Astrocyte (in vitro differentiated cells and primary cell): Measurements from ENCODE around the gene GNL3. TPM values are rescaled to one million over a fixed set of nuclear protein-coding genes. Genes with fewer than 3 reads are reported as not detected.

Experiments
- DNase-seq: peaks from one replicate; pipeline ENCODE4 v3.0.0-alpha.2; 2010; ENCODE audit warnings: low read depth
- FAIRE-seq: peaks from 2 replicates; lab custom pipeline; 2011; peaks lifted over from hg19 to GRCh38; lab: Jason Lieb, UNC
- H2AFZ ChIP-seq: 2 replicates; pipeline ENCODE4 v1.6.0; 2012; ENCODE audit warnings: low read depth, low read length, inconsistent platforms
- H3K27ac ChIP-seq: 2 replicates; pipeline ENCODE4 v1.5.1; 2011; ENCODE audit warnings: low read depth, low read length, inconsistent platforms
- H3K27me3 ChIP-seq: 2 replicates; pipeline ENCODE4 v1.6.0; 2011; ENCODE audit warnings: low read length, inconsistent platforms; ENCODE audit not compliant: insufficient read depth
- H3K36me3 ChIP-seq: 2 replicates; pipeline ENCODE4 v1.5.1; 2011; ENCODE audit warnings: low read length, inconsistent platforms; ENCODE audit not compliant: insufficient read depth
- H3K4me1 ChIP-seq: 2 replicates; pipeline ENCODE4 v1.5.1; 2011; ENCODE audit warnings: low read length, inconsistent platforms; ENCODE audit not compliant: insufficient read depth
- H3K4me2 ChIP-seq: 2 replicates; pipeline ENCODE4 v1.6.0; 2012; ENCODE audit warnings: low read length, inconsistent platforms
- H3K4me3 ChIP-seq: 2 replicates; pipeline ENCODE4 v1.5.1; 2011; ENCODE audit warnings: low read depth, mild to moderate bottlenecking, low read length, inconsistent platforms; ENCODE audit not compliant: insufficient read depth
- H3K79me2 ChIP-seq: 2 replicates; pipeline ENCODE4 v1.6.0; 2012; ENCODE audit warnings: mild to moderate bottlenecking, low read length, inconsistent platforms; ENCODE audit not compliant: insufficient read depth
- H3K9ac ChIP-seq: 2 replicates; pipeline ENCODE4 v1.6.0; 2012; ENCODE audit warnings: mild to moderate bottlenecking, low read length, inconsistent platforms
- H3K9me3 ChIP-seq: 2 replicates; pipeline ENCODE4 v1.5.1; 2012; ENCODE audit warnings: low read depth, mild to moderate bottlenecking, low read length, inconsistent platforms; ENCODE audit not compliant: insufficient read depth
- H4K20me1 ChIP-seq: 2 replicates; pipeline ENCODE4 v1.6.0; 2012; ENCODE audit warnings: low read length, inconsistent platforms; ENCODE audit not compliant: insufficient read depth
- H3K27ac Mint-ChIP-seq: one replicate; pipeline ENCODE4 v1.8.0; 2021; ENCODE audit warnings: mild to moderate bottlenecking, mixed read lengths; ENCODE audit not compliant: unreplicated experiment
- H3K27me3 Mint-ChIP-seq: one replicate; pipeline ENCODE4 v1.8.0; 2021; ENCODE audit warnings: low read depth, mixed read lengths; ENCODE audit not compliant: unreplicated experiment
- H3K36me3 Mint-ChIP-seq: one replicate; pipeline ENCODE4 v1.8.0; 2021; ENCODE audit warnings: low read depth, mixed read lengths; ENCODE audit not compliant: unreplicated experiment
- H3K4me1 Mint-ChIP-seq: one replicate; pipeline ENCODE4 v1.8.0; 2021; ENCODE audit warnings: low read depth, mixed read lengths; ENCODE audit not compliant: unreplicated experiment
- H3K4me3 Mint-ChIP-seq: one replicate; pipeline ENCODE4 v1.8.0; 2021; ENCODE audit warnings: mild to moderate bottlenecking, moderate library complexity, mixed read lengths; ENCODE audit not compliant: unreplicated experiment
- H3K9me3 Mint-ChIP-seq: one replicate; pipeline ENCODE4 v1.8.0; 2021; ENCODE audit warnings: mild to moderate bottlenecking, mixed read lengths; ENCODE audit not compliant: unreplicated experiment
- CTCF ChIP-seq: IDR thresholded peaks from 2 replicates; pipeline ENCODE4 v1.5.1; 2011; ENCODE audit warnings: low read depth, mild to moderate bottlenecking, inconsistent platforms, low read length, moderate library complexity; ENCODE audit not compliant: insufficient read depth
- EZH2 ChIP-seq: IDR thresholded peaks from 2 replicates; pipeline ENCODE4 v1.6.1; 2012; ENCODE audit warnings: mild to moderate bottlenecking, low read length, inconsistent platforms; ENCODE audit not compliant: insufficient read depth
- total RNA-seq: library from RNA; stranded (reverse); gene quantifications from 2 replicates; pipeline ENCODE4 v1.2.1, GENCODE V29; 2021

GNL3 gene
- total RNA-seq, 1 donor from 2014 or later: 93.7 TPM

GRCh38 chr3:52693071-52693470, 7.2 kb downstream of the GNL3 start:
- Mint-ChIP-seq H3K27me3 (no peaks in the 10 kb centered on the region), H3K27ac (peak overlapping the region; percentile 73), H3K4me3 (peak overlapping the region; percentile 61), H3K4me1 (peaks cover 43% of the 10 kb centered on the region), H3K9me3 (no peaks in the 10 kb centered on the region), H3K36me3 (peaks cover 41% of the 10 kb centered on the region)
- FAIRE-seq: no peak
- Histone ChIP-seq H3K27ac (no peak overlapping the region), H3K4me1 (peaks cover 7% of the 10 kb centered on the region), H3K36me3 (peaks cover 87% of the 10 kb centered on the region), H3K4me3 (no peak overlapping the region), H3K27me3 (no peaks in the 10 kb centered on the region), H2AFZ (no peak overlapping the region), H3K79me2 (peaks cover 45% of the 10 kb centered on the region), H4K20me1 (peaks cover 76% of the 10 kb centered on the region), H3K9ac (no peak overlapping the region), H3K4me2 (no peak overlapping the region), H3K9me3 (no peaks in the 10 kb centered on the region)
- peak; percentile 41 for DNase-seq
- TF ChIP-seq EZH2 (no peak), CTCF (no peak)

GRCh38 chr3:52694528-52695189, 8.8 kb downstream of the GNL3 start:
- Mint-ChIP-seq H3K27me3 (no peaks in the 10 kb centered on the region), H3K4me3 (no peak overlapping the region), H3K27ac (peak overlapping the region; percentile 19), H3K9me3 (no peaks in the 10 kb centered on the region), H3K36me3 (peaks cover 30% of the 10 kb centered on the region), H3K4me1 (peaks cover 32% of the 10 kb centered on the region)
- TF ChIP-seq EZH2 (no peak), CTCF (no peak)
- Histone ChIP-seq H3K79me2 (peaks cover 39% of the 10 kb centered on the region), H3K9ac (no peak overlapping the region), H3K27me3 (no peaks in the 10 kb centered on the region), H3K4me3 (no peak overlapping the region), H2AFZ (no peak overlapping the region), H3K4me1 (no peaks in the 10 kb centered on the region), H3K36me3 (peaks cover 73% of the 10 kb centered on the region), H3K9me3 (no peaks in the 10 kb centered on the region), H3K4me2 (no peak overlapping the region), H4K20me1 (peaks cover 62% of the 10 kb centered on the region), H3K27ac (peak overlapping the region; percentile 12)
- no peak for DNase-seq
- no peak for FAIRE-seq
